Head of caudate nucleus (tissue), 42 donors: ENCODE measurements around the gene TNIP1.
A peak's percentile ranks its signal among the peaks of the same experiment; 100 is the strongest.

Experiments
- DNase-seq, 42 donors: peaks; one replicate each; pipeline versions ENCODE4 v3.0.0 to v3.0.0-alpha.2; 2020 to 2021; ENCODE audit warnings: mixed read lengths in 7 of 42
- intact Hi-C: fragments of 100-400 bp; cut with DNase I; formaldehyde crosslinking; loops from one replicate; pipeline ENCODE4 v1.15.0; 2022

The TNIP1 gene

DNA sequence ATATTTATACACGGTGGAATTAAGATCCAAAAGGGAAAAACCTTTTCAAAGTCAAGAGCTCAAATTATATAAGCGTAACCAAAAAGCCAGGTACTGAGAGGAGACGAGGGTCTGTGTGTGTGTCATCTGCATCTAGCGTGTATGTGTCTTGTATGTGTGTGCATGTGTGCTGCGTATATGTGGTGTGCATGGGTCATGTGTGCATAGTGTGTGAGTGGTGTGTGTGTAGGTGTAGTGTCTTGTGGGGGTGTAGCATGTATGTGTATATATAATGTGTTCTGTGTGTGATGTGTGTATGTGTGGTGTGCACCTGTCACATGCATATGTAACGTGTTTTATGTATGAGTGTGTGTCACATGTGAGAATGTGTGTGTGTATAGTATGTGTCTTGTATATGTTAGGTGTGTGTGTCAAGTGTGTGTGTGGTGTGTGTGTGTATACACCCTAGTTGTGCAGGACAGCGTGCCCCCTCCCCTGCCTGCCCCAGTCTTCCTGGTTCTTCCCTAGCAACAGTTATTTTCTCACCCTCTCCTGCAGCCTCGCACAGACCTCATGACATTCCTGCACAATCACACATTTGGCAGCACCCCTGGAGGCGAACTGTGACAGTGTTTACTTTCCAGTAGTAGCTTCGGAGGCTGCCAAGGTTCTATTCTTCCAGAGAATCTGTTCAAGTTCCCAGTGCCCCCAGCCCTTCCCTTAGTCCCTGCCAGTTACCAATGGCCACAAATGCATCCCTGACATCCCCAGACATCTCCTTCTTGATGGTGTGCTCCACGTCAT is 27.1 kb upstream of the TNIP1 start:
- peak in 23 of 42 donors; percentile 25 to 67 (median 45) for DNase-seq
- intact Hi-C loops: no loop called here

DNA sequence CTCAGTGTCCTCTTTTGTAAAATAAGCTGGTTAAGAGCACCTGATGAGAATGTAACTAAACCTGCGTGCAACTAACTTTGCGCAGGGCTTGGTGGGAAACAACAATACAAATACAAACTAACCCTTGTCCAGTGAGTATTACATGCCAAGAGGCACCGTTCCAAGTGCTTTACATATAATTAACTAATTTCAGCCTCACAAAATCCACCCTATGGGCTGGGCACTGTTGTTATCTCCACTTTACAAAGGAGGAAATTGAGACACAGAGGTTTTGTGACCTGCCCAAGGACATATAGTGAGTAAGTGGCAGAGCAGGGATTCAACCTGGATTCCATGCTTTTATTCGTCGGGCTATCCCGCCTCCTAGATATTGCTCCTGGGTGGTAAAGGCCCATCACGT is 26.2 kb upstream of the TNIP1 start:
- intact Hi-C loops: no loop called here
- DNase-seq: no peak

DNA sequence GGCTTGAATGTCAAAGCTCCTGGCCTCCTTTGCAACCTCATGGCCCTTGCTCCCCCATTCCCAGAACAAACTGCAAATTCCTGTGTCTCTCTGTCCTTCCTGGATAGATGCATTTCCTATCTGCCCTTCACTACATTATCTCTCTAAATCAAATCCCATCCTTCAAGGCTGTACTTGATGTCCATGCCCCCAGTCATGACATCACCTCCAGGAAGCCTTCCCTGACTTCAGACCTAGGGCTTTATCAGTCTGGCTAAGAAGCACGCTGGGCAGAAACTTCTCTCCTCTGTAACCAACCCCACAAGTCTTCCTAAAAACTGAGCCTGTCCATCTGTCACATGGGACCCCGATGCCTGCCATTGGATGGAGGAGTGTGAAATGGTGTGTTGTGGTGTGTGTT is 25.7 kb upstream of the TNIP1 start:
- intact Hi-C loops: no loop called here
- no peak for DNase-seq

DNA sequence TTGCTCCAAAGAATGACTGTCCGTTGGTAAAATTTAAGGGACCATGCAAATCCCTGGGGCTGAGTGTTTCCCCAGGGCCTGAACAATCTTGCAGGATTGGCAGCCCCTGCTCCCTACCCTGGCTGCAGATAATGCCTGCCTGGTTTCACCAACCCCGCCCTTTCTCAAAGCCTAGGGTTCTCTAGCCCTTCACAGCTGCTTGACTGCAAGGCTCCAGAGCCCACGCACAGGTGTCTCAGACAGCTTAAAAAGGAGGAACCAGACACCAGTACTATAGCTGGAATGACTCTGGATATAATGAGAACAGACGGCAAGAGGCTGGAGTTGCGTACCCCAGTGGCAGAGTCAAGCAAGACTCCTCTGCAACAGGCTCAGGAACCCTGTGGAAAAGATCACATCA is 25.2 kb upstream of the TNIP1 start:
- peak in 15 of 42 donors; percentile 19 to 66 (median 39) for DNase-seq
- intact Hi-C loops: no loop called here

DNA sequence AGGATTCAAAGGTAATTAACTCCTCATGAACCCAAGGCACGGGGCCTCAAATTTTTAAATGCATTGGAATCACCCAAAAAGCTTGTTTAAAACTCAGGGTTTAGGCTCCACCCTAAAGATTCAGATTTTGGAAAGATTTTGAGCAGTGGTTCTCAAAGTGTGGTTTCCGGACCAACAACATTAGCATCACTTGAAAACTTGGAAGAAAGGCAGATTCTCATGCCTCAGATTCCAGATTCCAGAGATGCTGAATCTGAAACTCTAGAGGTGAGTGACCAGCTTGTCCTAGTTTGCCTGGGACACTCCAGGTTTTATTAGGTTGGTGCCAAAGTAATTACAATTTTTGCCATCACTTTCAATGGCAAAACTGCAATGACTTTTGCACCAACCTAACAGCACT is 24.7 kb upstream of the TNIP1 start:
- DNase-seq: no peak
- intact Hi-C loops: no loop called here

DNA sequence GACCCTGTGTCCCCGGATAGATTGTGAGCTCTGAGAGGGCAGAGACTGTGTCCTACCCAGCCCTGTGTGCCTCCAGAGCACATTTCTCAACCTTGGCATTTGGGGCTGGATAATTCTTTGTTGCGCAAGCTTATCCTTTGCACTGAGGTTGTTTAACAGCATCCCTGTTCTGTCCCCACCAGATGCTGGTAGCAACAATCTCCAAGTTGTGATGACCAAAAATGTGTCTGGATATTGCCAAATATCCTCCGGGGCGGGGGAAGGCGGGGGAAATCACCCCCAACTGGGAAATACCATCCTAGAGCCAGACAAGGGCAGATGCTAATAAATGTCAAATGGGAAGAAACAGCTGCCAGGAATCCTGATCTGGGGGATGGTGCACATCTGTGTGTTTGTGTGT is 24.0 kb upstream of the TNIP1 start:
- DNase-seq: no peak
- intact Hi-C loops: no loop called here

DNA sequence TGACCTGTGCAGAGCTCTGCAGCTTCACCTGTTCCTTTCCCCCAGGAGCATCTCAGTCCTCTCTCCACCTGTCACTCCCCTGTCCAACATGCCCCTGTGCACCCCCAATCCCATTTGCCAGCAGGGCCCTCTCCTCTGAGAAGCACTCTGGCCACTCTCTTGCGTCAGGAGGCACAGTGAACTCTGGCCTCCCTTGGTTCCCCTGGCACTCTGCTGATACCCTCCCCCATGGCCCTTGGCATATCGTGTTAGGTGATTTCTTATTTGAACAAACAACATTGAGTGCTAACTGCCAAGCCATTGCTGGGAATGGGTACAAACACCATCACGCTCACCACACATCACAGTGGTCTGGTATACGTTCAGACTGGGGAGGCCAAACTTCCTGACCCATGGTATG is 20.9 kb upstream of the TNIP1 start:
- no peak for DNase-seq
- intact Hi-C loops: no loop called here

DNA sequence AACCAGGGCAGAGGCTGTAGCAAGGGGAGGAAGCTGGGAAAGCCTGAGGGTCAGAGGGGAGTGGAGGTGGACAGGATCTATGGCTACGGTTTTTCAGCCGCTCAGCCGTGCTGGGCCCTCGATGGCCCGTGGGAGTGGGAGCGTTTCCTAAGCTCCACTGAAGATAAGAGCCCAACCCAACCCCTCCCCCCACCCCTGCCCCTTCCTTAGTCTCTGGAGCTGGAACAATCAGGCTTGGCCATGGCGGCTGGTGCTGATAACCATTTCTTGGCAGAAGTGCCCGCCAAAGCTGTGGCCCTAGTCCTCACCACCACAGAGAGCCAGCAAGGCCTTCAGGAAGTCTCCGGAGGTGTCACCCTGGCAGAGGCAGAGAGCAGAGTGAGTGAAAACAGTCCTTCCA is 20.3 kb upstream of the TNIP1 start:
- intact Hi-C loops: no loop called here
- DNase-seq: no peak

DNA sequence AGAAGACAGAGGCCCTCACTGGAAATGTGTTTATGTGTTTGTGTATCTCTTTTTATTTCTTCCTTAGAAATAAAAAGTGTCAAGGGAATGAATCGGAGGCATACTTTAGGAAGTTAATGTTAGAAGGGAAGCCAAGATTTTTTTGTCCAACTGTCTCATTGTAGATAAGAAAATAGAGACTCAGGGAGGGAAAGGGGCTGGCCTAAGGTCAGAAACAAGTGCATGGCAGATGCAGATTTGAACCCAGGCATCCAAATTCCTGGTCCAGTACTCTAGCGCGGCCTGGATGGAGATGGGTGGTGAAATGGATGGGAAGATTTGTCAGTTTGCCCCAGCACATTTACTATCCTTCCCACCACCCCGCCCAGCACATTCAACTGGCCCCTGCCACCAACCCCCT is 19.8 kb upstream of the TNIP1 start:
- intact Hi-C loops: no loop called here
- no peak for DNase-seq

DNA sequence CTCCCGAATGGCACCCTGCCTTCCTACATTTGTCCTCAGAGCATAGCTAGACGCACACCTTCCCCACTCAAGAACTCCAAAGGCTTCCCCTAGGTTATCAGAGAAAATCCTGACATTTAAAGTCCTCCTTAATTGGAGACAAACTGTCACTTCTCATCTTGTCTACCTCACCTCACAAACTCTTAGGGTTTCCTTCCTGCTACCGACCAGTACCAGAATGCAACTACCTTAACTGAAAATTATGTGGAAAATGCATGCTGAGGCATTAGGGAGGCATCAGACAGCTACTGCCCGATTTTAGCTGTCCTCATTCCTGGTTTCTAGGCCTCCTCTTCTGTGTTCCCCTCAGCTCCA is 17.9 kb upstream of the TNIP1 start:
- DNase-seq: no peak
- intact Hi-C loops: no loop called here

DNA sequence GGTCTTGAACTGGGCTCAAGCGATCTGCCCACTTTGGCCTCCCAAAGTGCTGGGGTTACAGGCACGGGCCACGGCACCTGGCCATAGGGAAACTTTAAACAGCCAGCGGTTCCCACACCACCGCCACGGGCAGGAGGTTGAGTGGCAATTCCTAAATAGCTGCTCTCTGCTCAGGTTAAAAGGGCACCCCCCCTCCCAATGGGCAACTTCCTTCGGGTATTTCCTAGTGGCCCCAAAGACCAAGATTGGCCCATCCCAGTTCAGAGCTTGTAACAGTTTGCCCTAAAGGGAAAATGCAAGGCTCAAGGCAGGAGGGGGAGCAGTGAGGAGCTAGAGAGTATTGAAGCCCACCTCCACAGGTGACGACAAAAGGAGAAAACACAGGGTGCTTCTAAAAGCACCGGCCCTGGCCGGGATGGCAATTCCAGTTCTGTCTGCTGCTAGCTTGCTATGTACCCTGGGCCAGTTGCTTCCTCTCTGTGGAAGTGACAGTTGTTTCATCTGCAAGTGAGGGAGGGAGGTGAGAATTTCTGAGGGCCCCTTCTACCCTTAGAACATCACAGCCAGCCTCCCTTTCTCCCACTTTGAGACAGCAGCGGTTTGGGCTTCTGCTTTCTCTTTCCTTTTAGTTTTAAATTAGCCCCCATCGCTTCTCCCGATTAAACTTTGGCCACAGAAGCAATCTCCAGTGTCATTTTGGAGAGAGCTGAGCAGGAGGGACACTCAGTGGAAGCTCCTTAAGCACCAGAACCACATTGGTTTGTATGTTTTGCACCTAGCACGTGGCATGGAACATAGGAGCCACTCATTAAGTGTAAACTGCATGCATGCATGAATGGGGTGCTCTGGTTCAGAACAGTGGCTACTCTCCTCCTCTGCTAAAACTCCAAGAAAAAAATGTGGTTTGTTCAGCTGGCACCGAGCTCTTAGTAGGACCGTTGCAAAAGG is 17.3 kb upstream of the TNIP1 start:
- intact Hi-C loops: no loop called here
- no peak for DNase-seq

DNA sequence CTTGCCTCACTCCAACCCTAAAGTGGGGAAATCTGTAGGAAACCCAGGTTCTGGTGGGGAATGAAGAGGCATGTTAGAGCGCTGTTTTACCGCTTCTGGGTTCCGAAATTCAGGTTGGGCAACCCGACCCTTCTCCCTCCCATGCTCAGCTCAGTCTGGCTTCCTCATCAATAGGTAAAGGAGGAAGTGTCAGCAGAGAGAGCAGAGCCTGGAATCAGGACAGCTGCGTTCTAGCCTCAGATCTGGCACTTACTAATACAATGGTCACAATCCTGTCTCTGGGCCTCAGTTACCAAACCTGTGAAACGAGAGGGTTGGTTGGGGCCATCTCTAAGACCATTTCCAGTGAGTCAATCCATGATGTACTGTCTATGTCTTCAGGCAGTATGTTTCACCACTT is 16.2 kb upstream of the TNIP1 start:
- intact Hi-C loops: no loop called here
- DNase-seq: no peak

DNA sequence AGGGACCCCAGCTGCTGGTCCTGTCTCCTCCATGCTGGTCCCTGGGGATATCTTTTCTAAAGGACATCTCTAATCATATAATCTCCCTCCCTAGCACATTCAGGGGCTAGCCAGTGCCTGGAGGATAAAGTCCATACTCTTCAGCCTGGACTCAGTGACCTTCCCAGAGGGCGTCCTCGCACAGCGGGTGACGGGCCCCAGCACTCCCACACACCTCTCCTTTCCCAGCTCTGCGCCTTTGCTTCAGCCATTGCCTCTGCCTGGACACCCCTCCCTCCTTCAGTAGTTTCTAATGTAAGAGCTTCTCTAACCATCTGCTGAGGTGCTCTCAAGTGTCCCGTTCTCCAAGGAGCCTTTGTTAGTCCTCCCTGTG is 15.2 kb upstream of the TNIP1 start:
- DNase-seq: no peak
- intact Hi-C loops: no loop called here

DNA sequence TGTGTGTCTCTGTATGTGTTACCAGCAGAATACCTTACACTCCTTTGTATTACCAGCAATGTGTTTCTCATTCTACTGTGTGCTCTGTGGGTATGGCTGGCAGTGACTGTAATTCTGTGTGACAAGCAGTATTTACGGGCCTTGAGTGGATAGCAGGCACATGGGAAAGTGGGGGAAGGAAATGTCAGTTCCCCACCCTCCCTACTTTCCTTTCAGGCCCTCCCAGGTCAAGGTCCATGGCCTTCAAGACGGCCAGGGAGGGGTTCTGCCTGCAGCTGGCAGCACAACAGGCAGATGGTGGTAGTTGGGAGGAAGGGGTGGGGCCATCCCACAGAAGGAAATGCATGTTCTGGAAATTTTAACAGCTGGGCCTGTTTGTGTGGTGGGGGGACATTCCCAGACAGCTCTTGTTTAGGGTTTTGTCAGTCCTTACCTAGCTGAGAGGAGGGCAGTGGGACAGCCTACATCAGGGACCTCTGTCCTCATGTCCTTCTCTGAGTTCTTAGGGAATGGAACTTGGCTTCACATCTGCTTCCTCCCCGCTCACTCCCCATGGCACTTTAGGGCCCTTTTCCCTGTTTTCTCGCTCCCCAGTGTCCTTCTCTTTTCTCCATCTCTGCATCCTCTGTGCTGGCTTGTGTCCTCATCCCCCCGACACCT is 14.6 kb upstream of the TNIP1 start:
- intact Hi-C loops: no loop called here
- no peak for DNase-seq

DNA sequence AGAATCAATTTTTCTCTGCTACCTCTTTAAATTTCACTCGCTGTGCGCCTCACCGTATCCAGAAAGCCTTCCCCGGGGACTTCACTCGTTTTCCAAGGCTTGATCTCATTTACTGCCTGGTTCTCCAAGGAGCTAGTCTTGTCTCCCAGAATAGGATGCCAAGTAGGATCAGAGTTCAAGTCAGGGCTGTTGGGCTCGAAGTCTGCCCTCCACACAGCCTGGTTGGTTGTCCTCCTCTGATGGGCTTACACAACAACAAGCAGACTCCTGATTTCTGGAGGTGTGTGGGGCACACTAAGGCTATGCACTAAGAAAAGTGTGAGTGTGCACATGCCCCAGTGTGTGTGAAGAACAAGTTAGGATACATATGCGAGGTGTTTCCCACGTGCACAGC is 14.0 kb upstream of the TNIP1 start:
- DNase-seq: no peak
- intact Hi-C loops: no loop called here

DNA sequence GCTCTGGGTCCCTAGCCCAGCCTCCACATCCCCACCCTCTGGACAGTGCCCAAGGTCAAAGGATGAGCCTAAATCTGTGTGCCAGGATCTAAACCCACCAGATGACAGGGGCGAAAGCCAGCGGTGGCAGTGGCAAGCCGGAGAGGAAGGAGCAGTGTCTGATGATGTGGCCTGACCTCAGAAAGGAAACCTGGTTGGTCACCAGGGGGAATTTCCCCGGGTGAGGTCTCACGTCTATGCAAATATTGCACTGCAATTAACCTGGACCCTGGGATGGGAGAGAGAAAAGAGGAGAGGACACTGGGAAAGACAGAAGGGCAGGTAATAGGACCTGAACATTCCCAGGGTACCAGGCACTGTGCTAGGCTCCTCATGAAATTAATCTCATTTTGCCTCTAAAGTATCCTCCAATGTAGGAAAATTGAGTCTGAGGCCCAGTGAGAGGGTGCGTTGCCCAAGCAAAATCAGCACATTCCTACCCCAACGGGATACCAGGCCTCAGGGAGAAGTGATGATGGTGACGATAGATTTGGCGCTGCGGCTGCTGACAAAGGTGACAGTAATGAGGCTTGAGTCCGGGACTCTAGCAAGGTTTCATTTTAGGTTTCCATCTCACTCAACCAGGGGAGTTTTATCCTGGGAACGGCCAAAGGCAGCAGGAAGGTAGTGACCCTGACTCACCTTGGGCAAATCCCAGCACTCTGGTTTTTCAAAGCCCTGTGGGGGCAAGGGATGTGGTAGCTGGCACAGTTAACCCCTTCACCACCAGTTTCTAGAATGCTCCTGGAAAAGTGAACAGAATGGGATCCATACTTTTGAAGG is 13.4 kb upstream of the TNIP1 start:
- intact Hi-C loops: no loop called here
- DNase-seq: no peak

DNA sequence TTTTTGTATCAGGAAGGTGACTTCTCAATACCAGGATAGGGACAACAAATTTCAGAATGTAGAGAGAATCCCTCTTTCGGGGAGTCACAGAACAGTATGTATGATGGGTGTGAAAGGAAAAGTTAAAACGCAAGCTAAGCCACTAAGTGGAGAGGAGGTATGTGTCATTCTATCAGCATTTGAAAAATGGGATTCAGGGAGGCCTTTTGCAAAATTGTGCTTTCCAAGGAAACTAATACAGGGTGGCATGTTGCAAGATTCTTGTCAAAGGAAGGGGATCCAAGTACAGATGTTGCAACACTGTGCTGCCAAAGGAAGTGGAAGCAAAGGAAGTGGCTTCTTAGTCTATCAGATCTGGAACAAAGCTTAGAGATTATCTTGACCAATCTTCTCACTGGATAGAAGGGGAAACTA is 12.6 kb upstream of the TNIP1 start:
- DNase-seq: no peak
- intact Hi-C loops: no loop called here

DNA sequence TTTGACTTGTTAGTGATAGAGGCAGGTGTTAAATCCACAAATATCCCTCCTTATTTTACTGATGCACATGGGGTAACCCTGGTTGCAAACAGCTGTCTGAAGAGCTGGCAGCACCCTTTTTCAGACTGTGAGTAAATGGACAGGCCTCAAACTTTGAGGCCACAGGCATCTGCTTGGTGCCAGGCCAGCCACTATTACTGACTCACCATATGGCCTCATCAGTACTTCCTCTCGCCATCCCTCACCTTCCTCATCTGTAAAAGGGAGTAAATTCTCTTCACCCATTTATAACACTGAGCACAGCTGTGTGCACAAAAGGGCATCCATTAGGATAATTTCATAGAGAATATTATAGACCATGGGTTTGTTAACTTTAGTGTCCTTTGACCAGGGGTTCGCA is 11.9 kb upstream of the TNIP1 start:
- DNase-seq: peak in 1 of 42 donors; percentile 48
- intact Hi-C loops: no loop called here

DNA sequence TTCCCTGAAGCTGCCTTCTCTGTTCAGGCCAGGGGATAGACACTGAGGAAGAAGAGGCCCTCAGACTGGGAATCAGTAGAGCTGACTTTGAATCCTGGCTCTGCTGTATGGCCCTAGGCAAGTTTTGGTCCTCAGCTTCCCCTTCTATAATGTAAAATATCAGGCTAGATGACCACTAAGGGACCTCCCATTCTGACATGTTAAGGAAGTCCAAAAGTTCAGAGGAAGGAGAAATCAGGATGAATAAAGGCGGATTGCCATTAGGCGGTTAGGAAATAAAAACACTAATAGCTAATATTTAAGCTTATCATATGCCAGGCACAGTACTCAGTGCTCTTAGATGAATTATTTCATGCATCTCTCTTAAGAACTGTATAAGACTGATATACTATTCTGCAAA is 8.9 kb upstream of the TNIP1 start:
- intact Hi-C loops: no loop called here
- DNase-seq: no peak
